ENCODE results near the gene TSGA10IP.
"Not testable (repeated sequence)": the region's sequence is repeated elsewhere in the genome, so short reads cannot be mapped to it uniquely, and the experiment has no call there.

DNA sequence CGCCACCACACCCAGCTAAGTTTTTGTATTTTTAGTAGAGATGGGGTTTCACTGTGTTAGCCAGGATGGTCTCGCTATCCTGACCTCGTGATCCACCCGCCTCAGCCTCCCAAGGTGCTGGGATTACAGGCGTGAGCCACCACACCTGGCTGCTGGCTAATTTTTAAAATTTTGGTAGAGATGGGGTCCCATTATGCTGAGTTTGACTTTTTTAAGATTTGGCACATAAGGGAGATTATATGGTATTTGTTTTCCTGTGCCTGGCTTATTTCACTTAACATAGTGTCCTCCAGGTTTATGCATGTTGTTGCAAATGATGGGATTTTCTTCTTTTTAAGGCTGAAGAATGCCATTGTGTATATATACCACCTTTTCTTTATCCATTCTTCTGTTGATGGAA is 5.4 kb downstream of the TSGA10IP start:
- TF ChIP-seq, protein P1, sequence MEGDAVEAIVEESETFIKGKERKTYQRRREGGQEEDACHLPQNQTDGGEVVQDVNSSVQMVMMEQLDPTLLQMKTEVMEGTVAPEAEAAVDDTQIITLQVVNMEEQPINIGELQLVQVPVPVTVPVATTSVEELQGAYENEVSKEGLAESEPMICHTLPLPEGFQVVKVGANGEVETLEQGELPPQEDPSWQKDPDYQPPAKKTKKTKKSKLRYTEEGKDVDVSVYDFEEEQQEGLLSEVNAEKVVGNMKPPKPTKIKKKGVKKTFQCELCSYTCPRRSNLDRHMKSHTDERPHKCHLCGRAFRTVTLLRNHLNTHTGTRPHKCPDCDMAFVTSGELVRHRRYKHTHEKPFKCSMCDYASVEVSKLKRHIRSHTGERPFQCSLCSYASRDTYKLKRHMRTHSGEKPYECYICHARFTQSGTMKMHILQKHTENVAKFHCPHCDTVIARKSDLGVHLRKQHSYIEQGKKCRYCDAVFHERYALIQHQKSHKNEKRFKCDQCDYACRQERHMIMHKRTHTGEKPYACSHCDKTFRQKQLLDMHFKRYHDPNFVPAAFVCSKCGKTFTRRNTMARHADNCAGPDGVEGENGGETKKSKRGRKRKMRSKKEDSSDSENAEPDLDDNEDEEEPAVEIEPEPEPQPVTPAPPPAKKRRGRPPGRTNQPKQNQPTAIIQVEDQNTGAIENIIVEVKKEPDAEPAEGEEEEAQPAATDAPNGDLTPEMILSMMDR (IDR thresholded peaks at IDR 0.05; ENCODE audit: low read depth, low read length) = not testable (repeated sequence)
- not testable (repeated sequence) for TF ChIP-seq POLR2A (IDR thresholded peaks at IDR 0.05; ENCODE audit: extremely low read depth, insufficient read length); MAX (IDR thresholded peaks at IDR 0.05; ENCODE audit: low read depth, low read length); MYC (IDR thresholded peaks at IDR 0.05; ENCODE audit: low read depth, low read length)

Data from NB4 (cell line).